Natural killer cell (primary cell): ENCODE results near the gene FAM78B. TPM values are rescaled to one million over a fixed set of nuclear protein-coding genes. Genes with fewer than 3 reads are reported as not detected.

ENCODE experiments used
- ATAC-seq, 3 donors: fragments of 150-1000 bp in 2 of 3; fragments of 200-7000 bp in 1 of 3; cut with Tn5 transposase; 1 replicate in 1 of 3; 2 replicates in 2 of 3; pipeline ENCODE4 v1.10.0; 2021; ENCODE audit warnings: mild to moderate bottlenecking in 2 of 3, moderate library complexity in 2 of 3
- DNase-seq, 2 donors: peaks; one replicate each; pipeline versions ENCODE4 v3.0.0 to v3.0.0-alpha.2; 2013 to 2021; ENCODE audit warnings: mixed read lengths in 1 of 2
- H3K27ac ChIP-seq: one replicate; pipeline ENCODE4 v1.5.1; 2013; ENCODE audit warnings: mild to moderate bottlenecking, low read length
- H3K27me3 ChIP-seq: one replicate; pipeline ENCODE4 v1.6.1; 2013; ENCODE audit warnings: low read length; ENCODE audit not compliant: control insufficient read depth, insufficient read depth
- H3K36me3 ChIP-seq: one replicate; pipeline ENCODE4 v1.6.1; 2013; ENCODE audit warnings: low read length; ENCODE audit not compliant: control insufficient read depth, insufficient read depth
- H3K4me1 ChIP-seq: one replicate; pipeline ENCODE4 v1.6.1; 2013; ENCODE audit warnings: low read length; ENCODE audit not compliant: control insufficient read depth, insufficient read depth
- H3K4me3 ChIP-seq: one replicate; pipeline ENCODE4 v1.5.1; 2013; ENCODE audit warnings: low read length
- H3K9me3 ChIP-seq: one replicate; pipeline ENCODE4 v1.6.1; 2013; ENCODE audit warnings: low read length; ENCODE audit not compliant: control insufficient read depth, insufficient read depth
- H3K27ac Mint-ChIP-seq, 2 donors: one replicate each; pipeline ENCODE4 v1.8.0; 2022; ENCODE audit warnings: mild to moderate bottlenecking in 2 of 2, mixed read lengths in 2 of 2, moderate library complexity in 1 of 2
- H3K27me3 Mint-ChIP-seq, 2 donors: one replicate each; pipeline ENCODE4 v1.8.0; 2022; ENCODE audit warnings: low read depth in 2 of 2, mixed read lengths in 2 of 2
- H3K36me3 Mint-ChIP-seq: one replicate; pipeline ENCODE4 v1.8.0; 2022; ENCODE audit warnings: mixed read lengths
- H3K4me1 Mint-ChIP-seq, 2 donors: one replicate each; pipeline ENCODE4 v1.8.0; 2022; ENCODE audit warnings: mixed read lengths in 2 of 2
- H3K4me3 Mint-ChIP-seq: one replicate; pipeline ENCODE4 v1.8.0; 2022; ENCODE audit warnings: mild to moderate bottlenecking, moderate library complexity, mixed read lengths
- H3K9me3 Mint-ChIP-seq, 2 donors: one replicate each; pipeline ENCODE4 v1.8.0; 2022; ENCODE audit warnings: mixed read lengths in 2 of 2
- WGBS: methylation state at CpG from one replicate; pipeline ENCODE4 v1.1.7; 2013; ENCODE audit warnings: missing lambda C conversion rate; ENCODE audit not compliant: insufficient coverage; 5-methylcytosine and 5-hydroxymethylcytosine counted together
- intact Hi-C: fragments of 100-400 bp; cut with micrococcal nuclease; formaldehyde crosslinking; loops from one replicate; pipeline ENCODE4 v1.14.2; 2022
- total RNA-seq, 4 donors: library from RNA; stranded (reverse); fragments of 120-200 nt in 1 of 4; gene quantifications; one replicate each; pipeline versions ENCODE4 v1.2.3 to v1.2.4, GENCODE V29; 2013 to 2022
- TF ChIP-seq, protein P1 (sequence below): fragments of 200-600 bp; IDR thresholded peaks from one replicate; pipeline ENCODE4 v1.8.0; 2022; ENCODE audit warnings: antibody characterized with exemption

The FAM78B gene
- total RNA-seq, 3 donors from 2014 or later (not counting 1 experiment from before 2014, with no cell fraction given), result not detected

DNA sequence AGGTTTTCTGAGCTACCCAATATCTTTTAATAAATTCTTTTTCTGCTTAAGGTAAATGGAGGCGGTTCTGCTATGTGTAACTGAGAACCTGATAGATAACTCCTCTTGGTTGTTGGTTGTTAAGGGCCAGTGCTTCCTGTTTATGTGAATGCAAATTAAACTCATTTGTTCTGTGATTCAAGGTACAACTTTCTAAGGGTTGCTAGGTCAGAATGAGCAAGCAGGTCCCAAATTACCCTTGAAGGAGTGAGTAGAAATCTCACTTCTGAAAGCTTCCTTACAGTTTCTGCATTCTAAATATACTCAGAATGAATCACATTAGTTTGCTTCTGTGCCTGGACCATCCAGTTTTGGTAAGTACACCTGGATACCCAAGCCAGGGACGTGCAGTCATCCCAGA is 15.5 kb upstream of the FAM78B start:
- 80% methylated on average over 2 of the region's 2 CpGs for WGBS
- Mint-ChIP-seq H3K4me3 (no peak overlapping the region), H3K4me1 (no peaks in the 10 kb centered on the region), H3K27ac (no peak overlapping the region), H3K9me3 (no peaks in the 10 kb centered on the region), H3K36me3 (no peaks in the 10 kb centered on the region), H3K27me3 (peaks cover 6 to 8% of the 10 kb centered on the region in 2 donors)
- ATAC-seq, result no peak
- Histone ChIP-seq H3K27me3 (no peaks in the 10 kb centered on the region), H3K27ac (no peak overlapping the region), H3K9me3 (no peaks in the 10 kb centered on the region), H3K36me3 (no peaks in the 10 kb centered on the region), H3K4me1 (no peaks in the 10 kb centered on the region), H3K4me3 (no peak overlapping the region)
- DNase-seq, result no peak
- TF ChIP-seq, protein P1, sequence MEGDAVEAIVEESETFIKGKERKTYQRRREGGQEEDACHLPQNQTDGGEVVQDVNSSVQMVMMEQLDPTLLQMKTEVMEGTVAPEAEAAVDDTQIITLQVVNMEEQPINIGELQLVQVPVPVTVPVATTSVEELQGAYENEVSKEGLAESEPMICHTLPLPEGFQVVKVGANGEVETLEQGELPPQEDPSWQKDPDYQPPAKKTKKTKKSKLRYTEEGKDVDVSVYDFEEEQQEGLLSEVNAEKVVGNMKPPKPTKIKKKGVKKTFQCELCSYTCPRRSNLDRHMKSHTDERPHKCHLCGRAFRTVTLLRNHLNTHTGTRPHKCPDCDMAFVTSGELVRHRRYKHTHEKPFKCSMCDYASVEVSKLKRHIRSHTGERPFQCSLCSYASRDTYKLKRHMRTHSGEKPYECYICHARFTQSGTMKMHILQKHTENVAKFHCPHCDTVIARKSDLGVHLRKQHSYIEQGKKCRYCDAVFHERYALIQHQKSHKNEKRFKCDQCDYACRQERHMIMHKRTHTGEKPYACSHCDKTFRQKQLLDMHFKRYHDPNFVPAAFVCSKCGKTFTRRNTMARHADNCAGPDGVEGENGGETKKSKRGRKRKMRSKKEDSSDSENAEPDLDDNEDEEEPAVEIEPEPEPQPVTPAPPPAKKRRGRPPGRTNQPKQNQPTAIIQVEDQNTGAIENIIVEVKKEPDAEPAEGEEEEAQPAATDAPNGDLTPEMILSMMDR, result no peak
- intact Hi-C loops, result no loop called here

DNA sequence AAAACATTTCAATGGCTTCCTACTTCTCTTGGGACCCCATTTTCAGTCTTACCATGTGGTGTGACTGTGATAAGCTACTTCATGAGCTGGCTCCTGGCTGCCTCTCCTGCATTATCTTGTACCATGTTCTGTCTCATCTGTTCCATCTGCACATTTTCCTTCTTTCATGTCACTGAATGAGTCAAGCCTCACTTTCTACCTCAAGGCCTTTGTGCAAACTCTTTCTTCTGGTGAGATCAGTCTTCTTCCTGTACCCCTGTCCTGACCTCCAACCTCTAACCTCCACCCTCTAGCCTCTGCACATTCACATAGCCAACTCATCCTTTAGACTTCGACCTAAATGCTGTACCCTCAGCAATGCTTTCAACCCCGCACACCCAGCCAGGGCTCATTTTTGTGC is 9.6 kb upstream of the FAM78B start:
- TF ChIP-seq, protein P1, result no peak
- no peaks in the 10 kb centered on the region for H3K36me3 ChIP-seq
- H3K9me3 ChIP-seq, result no peaks in the 10 kb centered on the region
- no peak overlapping the region for H3K27ac ChIP-seq
- Mint-ChIP-seq H3K27me3 (peaks cover 4 to 18% of the 10 kb centered on the region in 2 donors), H3K9me3 (no peaks in the 10 kb centered on the region), H3K4me3 (no peak overlapping the region), H3K4me1 (no peaks in the 10 kb centered on the region), H3K27ac (no peak overlapping the region), H3K36me3 (no peaks in the 10 kb centered on the region)
- H3K4me3 ChIP-seq, result no peak overlapping the region
- 71% methylated on average over 1 of the region's 2 CpGs for WGBS
- H3K4me1 ChIP-seq, result no peaks in the 10 kb centered on the region
- no peaks in the 10 kb centered on the region for H3K27me3 ChIP-seq
- ATAC-seq (no peak), DNase-seq (no peak)
- intact Hi-C loops, result no loop called here

DNA sequence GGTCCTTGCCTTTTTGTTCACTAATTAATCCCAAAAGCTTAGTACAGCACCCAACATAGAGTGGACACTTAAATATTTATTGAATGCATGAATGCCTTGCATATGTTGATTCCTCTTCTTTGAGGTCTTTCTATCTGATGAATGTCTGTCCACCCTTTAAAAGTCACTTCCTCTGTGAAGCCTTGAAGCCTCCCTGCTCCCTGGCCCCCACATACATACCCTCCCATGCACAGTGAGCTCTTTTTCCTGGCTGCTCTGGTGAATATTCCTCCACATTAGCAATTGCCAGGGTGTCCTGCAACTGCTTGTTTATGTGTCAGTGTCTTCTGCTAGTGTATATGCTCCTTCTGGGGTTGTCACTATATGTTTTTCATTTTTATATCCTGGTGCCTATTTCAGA is 8.2 kb upstream of the FAM78B start:
- Mint-ChIP-seq H3K4me1 (no peaks in the 10 kb centered on the region), H3K27me3 (peaks cover 11 to 18% of the 10 kb centered on the region in 2 donors), H3K27ac (no peak overlapping the region), H3K9me3 (no peaks in the 10 kb centered on the region), H3K36me3 (no peaks in the 10 kb centered on the region), H3K4me3 (no peak overlapping the region)
- Histone ChIP-seq H3K27me3 (no peaks in the 10 kb centered on the region), H3K27ac (no peak overlapping the region), H3K4me3 (no peak overlapping the region), H3K9me3 (no peaks in the 10 kb centered on the region), H3K36me3 (no peaks in the 10 kb centered on the region), H3K4me1 (no peaks in the 10 kb centered on the region)
- TF ChIP-seq, protein P1, result no peak
- intact Hi-C loops, result no loop called here
- DNase-seq, result no peak
- ATAC-seq, result no peak

DNA sequence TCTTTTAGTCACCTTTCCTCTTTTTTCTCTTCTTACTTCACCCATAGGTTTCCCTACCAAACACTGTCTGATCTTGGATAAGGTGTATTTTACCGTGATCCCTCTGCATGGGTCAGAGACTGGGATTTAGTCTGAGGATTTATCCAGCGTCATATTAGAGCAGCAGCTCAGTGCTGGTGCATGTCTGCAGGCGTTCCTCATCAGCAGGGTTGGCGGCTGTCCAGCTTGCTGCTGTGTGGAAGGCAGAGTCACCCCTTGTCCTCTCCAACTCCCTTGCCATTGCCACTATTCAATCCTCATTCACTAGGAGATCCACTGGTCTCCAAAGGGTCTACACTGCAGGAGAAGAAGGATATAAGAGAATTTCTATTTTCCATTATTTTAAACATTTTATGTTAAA is 7.3 kb upstream of the FAM78B start:
- no peaks in the 10 kb centered on the region for H3K4me1 ChIP-seq
- TF ChIP-seq, protein P1, result no peak
- H3K27me3 ChIP-seq, result no peaks in the 10 kb centered on the region
- Mint-ChIP-seq H3K4me1 (no peaks in the 10 kb centered on the region), H3K27ac (no peak overlapping the region), H3K27me3 (peaks cover 14 to 21% of the 10 kb centered on the region in 2 donors), H3K4me3 (no peak overlapping the region), H3K36me3 (no peaks in the 10 kb centered on the region), H3K9me3 (no peaks in the 10 kb centered on the region)
- no peak overlapping the region for H3K4me3 ChIP-seq
- no peaks in the 10 kb centered on the region for H3K9me3 ChIP-seq
- 85% methylated on average over 4 of the region's 4 CpGs for WGBS
- no peak overlapping the region for H3K27ac ChIP-seq
- intact Hi-C loops, result no loop called here
- no peaks in the 10 kb centered on the region for H3K36me3 ChIP-seq
- ATAC-seq (no peak), DNase-seq (no peak)
